ACHN (cell line): Measurements from ENCODE around the gene SETBP1.
"Not testable (repeated sequence)": the region's sequence is repeated elsewhere in the genome, so short reads cannot be mapped to it uniquely, and the experiment has no call there.

Experiments
- DNase-seq: peaks from one replicate; pipeline ENCODE4 v3.0.0-alpha.2; 2015
- in situ Hi-C: cut with HindIII; loops from 2 replicates; pipeline ENCODE4 v1.10.0; 2017; ENCODE audit warnings: low sequenced_read_pairs, low pct_ligation_motif_present, low pct_unique_long_range_greater_than_20kb

Gene SETBP1

DNA sequence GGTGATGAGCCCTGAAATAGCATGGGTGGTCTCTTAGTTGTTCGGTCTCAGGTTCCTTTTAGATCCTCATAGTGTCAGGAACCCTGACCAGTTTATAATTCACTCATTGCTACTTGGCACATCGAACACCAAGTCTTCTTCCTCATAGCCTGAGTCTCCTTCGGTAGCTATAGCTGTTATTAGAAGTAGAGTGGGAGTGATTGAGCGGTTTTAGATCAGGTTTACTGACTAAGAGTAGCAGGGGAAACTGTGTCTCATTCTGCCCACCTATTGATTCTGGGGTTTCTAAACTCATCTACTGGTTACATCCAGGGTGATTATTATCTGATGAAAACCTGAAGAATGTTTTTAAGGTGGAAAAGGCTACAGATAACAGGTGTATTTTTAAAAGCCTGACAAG lies 114.6 kb downstream of the SETBP1 start:
- in situ Hi-C loops: no loop called here

GRCh38 chr18:44796429-44797428 lies 116.0 kb downstream of the SETBP1 start:
- no peak for DNase-seq
- in situ Hi-C loops: no loop called here

More for the DNA sequence above, 114.6 kb downstream of the SETBP1 start:
- no peak for DNase-seq

GRCh38 chr18:44798433-44799048 lies 117.9 kb downstream of the SETBP1 start:
- no peak for DNase-seq
- in situ Hi-C loops: no loop called here

- no peak for DNase-seq
- in situ Hi-C loops: no loop called here
These were observed 118.8 kb downstream of the SETBP1 start for GRCh38 chr18:44799382-44799906.

DNA sequence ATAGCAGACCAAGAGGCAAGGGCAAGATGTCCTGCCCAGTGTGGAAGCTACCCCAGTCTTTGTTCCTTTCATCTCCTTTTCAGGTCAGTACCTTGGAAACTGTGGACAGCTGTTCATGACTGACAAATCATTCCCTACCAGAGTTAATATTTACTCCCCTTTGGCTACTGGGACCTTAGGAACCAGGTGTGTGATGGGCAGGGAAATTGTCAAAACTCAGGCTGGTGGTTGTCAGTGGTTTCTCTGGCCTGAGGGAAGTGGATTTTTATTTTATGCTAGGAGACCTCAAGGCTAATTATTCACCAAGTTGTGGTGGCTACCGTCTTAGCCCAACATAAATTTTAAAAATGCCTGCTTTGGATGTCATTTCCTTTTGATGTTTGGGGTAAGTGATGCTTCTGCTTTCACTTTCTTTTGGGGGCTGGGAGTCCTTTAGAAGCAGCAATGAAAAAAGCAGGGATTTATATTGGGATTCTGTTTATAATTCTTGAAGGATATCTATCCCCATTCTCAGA lies 119.3 kb downstream of the SETBP1 start:
- in situ Hi-C loops: no loop called here
- peak; percentile 10 for DNase-seq

- in situ Hi-C loops, DNase-seq: not testable (repeated sequence)
These were observed 120.1 kb downstream of the SETBP1 start for GRCh38 chr18:44800766-44801165.

GRCh38 chr18:44801781-44802180 lies 121.1 kb downstream of the SETBP1 start:
- in situ Hi-C loops: no loop called here
- no peak for DNase-seq

DNA sequence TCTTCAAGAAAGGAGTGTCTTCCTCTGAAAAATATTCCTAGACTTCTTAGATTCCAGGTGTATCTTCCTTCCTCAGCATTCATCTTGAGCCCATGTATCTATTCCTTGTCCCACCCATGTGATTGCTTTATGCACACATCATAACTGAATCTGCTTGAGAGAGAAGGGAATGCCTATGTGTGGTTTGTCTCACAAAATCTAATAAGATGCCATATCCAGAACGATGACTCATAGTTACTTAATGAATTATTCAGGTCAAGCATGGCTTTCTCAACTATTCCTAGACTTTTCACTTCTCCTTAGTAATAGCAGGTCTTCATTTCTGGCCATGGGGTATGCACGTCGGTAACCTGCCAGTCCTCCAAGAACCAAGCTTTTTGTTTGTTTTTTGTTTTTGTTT lies 121.8 kb downstream of the SETBP1 start:
- in situ Hi-C loops: no loop called here
- no peak for DNase-seq

DNA sequence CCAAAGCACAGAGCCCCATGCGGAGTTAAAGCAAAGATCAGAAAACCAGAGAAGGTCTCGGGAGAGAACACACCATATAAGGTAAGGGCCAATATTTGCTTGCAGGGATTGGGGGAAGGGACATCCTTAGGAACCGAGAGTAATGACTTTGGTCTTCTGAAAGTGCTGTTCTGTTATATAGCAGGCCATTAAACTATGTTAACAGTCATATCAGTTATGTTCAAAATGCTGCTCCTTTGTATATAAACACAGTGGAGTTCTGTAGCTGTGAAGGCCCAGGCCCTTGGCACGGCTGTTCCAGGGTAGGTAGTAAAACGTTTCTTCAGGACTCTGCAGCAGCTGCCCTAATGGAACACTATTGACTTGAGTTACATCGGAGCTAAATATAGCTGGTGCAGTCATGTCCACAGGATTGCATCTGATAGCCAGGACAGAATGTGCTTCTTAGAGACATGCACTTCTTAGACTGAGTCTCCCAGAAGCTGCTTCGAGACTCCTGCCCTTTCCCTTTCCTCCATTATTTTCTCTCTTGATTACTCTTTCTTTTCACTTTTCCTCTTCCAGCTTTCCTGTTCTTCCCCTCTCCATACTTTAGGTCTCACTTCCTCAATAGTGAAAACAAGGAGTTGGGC lies 122.4 kb downstream of the SETBP1 start:
- in situ Hi-C loops: no loop called here
- no peak for DNase-seq

GRCh38 chr18:44804033-44804432 lies 123.3 kb downstream of the SETBP1 start:
- in situ Hi-C loops: no loop called here
- no peak for DNase-seq

- in situ Hi-C loops: no loop called here
- no peak for DNase-seq
These were observed 124.5 kb downstream of the SETBP1 start for GRCh38 chr18:44805176-44805575.

DNA sequence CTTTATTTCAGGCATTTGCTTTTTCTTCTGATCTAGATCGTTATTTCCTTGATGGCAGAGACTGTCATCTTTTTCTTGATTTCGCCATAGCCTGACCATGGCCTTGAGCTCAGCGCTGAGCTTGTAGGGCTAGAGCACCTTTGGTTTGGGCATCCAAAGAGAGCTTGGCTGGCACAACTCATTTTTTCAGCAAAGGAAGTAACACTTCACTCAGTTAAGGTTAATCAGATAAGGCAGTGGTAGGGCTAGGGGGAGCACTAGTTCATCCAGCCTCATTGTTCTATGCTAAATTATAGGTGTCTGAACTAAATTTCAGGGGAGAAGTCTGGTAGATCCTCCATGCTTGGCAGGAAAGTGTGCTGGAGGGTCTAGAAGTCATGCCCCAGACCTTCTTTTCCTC lies 125.0 kb downstream of the SETBP1 start:
- no peak for DNase-seq
- in situ Hi-C loops: no loop called here

GRCh38 chr18:44807766-44808165 lies 127.1 kb downstream of the SETBP1 start:
- DNase-seq: no peak

GRCh38 chr18:44811572-44812125 lies 131.0 kb downstream of the SETBP1 start:
- in situ Hi-C loops: no loop called here
- DNase-seq: no peak

More at GRCh38 chr18:44807766-44808165, 127.1 kb downstream of the SETBP1 start:
- in situ Hi-C loops: no loop called here

GRCh38 chr18:44812426-44812825 lies 131.7 kb downstream of the SETBP1 start:
- in situ Hi-C loops: no loop called here
- DNase-seq: no peak

DNA sequence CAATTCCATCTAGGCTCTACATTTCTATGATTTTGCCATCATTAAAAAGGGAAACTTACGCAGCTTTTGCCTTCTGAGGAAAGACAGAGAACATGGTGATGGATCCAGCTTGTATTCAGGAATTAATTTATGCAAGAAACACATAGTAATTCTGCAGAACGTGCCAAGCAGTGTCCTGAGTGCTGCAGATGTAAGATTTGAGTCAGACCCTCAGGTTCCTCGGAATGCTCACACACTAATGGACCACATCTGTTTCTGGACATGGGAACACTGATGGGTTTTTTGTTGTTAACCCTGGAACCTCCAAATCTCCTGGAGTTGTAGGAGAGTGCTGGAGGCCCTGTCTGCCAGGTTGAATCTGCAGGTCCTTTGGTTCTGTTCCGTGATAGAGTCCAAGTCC lies 132.9 kb downstream of the SETBP1 start:
- no peak for DNase-seq
- in situ Hi-C loops: no loop called here

GRCh38 chr18:44815108-44815507 lies 134.4 kb downstream of the SETBP1 start:
- in situ Hi-C loops: no loop called here
- no peak for DNase-seq

GRCh38 chr18:44816050-44816449 lies 135.4 kb downstream of the SETBP1 start:
- in situ Hi-C loops: no loop called here
- no peak for DNase-seq

GRCh38 chr18:44816477-44816876 lies 135.8 kb downstream of the SETBP1 start:
- no peak for DNase-seq
- in situ Hi-C loops: no loop called here
